Measurements from ENCODE around the gene BRCA1. TPM values are rescaled to one million over a fixed set of nuclear protein-coding genes. Genes with fewer than 3 reads are reported as not detected.

Gene BRCA1
- total RNA-seq, 6 experiments from 2014 or later: 3.1 to 6.7 (median 3.9) TPM

- H3K4me3 ChIP-seq: no peak overlapping the region
- intact Hi-C loops (cut with DNase I): no loop called here
- H3K9me3 ChIP-seq: no peaks in the 10 kb centered on the region
- WGBS (ENCODE audit: insufficient coverage, low coverage, low lambda C conversion rate, missing lambda C conversion rate): 89% methylated on average over 1 of the region's 2 CpGs
- H3K27me3 ChIP-seq: no peaks in the 10 kb centered on the region
- peaks cover 0 to 2% (median 0%) of the 10 kb centered on the region in 4 donors for H3K36me3 ChIP-seq
- TF ChIP-seq, protein P1, sequence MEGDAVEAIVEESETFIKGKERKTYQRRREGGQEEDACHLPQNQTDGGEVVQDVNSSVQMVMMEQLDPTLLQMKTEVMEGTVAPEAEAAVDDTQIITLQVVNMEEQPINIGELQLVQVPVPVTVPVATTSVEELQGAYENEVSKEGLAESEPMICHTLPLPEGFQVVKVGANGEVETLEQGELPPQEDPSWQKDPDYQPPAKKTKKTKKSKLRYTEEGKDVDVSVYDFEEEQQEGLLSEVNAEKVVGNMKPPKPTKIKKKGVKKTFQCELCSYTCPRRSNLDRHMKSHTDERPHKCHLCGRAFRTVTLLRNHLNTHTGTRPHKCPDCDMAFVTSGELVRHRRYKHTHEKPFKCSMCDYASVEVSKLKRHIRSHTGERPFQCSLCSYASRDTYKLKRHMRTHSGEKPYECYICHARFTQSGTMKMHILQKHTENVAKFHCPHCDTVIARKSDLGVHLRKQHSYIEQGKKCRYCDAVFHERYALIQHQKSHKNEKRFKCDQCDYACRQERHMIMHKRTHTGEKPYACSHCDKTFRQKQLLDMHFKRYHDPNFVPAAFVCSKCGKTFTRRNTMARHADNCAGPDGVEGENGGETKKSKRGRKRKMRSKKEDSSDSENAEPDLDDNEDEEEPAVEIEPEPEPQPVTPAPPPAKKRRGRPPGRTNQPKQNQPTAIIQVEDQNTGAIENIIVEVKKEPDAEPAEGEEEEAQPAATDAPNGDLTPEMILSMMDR (IDR thresholded peaks at IDR 0.05): no peak
- no peak for TF ChIP-seq POLR2A (IDR thresholded peaks at IDR 0.05)
- DNase-seq (no peak), ATAC-seq (no peak)
- peaks cover 0 to under 1% (median 0%) of the 10 kb centered on the region in 4 donors for H3K4me1 ChIP-seq
- H3K27ac ChIP-seq: no peak overlapping the region
These were observed 35.1 kb downstream of the BRCA1 start for GRCh38 chr17:43090022-43090421.

GRCh38 chr17:43085474-43085873 is 39.7 kb downstream of the BRCA1 start:
- DNase-seq (no peak), ATAC-seq (no peak)
- WGBS (ENCODE audit: insufficient coverage, low coverage, low lambda C conversion rate, missing lambda C conversion rate): 94% methylated on average over 2 of the region's 2 CpGs
- no peaks in the 10 kb centered on the region for H3K9me3 ChIP-seq
- H3K4me1 ChIP-seq: peaks cover 0 to 14% (median 0%) of the 10 kb centered on the region in 4 donors
- H3K27me3 ChIP-seq: no peaks in the 10 kb centered on the region
- peaks cover 0 to 2% (median 0%) of the 10 kb centered on the region in 4 donors for H3K36me3 ChIP-seq
- H3K27ac ChIP-seq: no peak overlapping the region
- TF ChIP-seq POLR2A (IDR thresholded peaks at IDR 0.05): no peak
- TF ChIP-seq, protein P1 (IDR thresholded peaks at IDR 0.05): no peak
- H3K4me3 ChIP-seq: no peak overlapping the region
- intact Hi-C loops (cut with DNase I): no loop called here

DNA sequence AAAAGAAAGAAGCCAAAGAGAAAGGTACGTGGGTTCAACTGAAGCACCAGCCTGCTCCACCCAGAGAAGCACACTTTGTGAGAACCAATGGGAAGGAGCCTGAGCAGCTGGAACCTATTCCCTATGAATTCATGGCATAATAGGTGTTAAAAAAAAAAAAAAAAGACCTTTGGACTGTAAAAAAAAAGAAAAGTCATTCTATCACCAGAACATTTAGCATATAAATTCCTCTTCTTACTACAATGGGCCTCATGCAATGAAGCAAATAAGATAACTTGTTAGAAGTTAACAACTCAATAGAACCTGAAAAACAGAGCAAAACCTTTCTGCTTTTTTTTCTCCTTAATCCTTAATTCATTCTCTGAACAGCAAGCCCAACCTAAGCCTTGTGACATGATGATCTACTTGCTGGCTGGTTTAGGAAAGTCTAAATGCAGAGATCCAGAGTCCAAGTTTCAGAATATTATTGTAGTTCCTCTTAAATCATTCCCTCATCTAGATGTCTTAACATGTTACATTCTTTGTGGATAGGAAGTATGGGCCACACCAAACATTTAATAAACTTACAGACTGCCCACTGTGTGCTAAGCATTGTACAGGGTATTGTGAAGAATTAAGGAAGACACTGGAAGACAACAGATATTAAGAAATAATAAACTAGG is 45.4 kb downstream of the BRCA1 start:
- Histone ChIP-seq H3K4me3 (no peak overlapping the region), H3K27me3 (no peaks in the 10 kb centered on the region), H3K27ac (no peak overlapping the region), H3K36me3 (no peaks in the 10 kb centered on the region), H3K4me1 (peaks cover 0 to 17% (median 0%) of the 10 kb centered on the region in 4 donors), H3K9me3 (no peaks in the 10 kb centered on the region)
- WGBS (ENCODE audit: insufficient coverage, low coverage, low lambda C conversion rate, missing lambda C conversion rate): 75% methylated on average over 1 of the region's 1 CpG
- TF ChIP-seq, protein P1 (IDR thresholded peaks at IDR 0.05): no peak
- TF ChIP-seq POLR2A (IDR thresholded peaks at IDR 0.05): no peak
- intact Hi-C loops (cut with DNase I): no loop called here
- DNase-seq (no peak), ATAC-seq (no peak)

- DNase-seq: no peak
- Histone ChIP-seq H3K27ac (no peak overlapping the region), H3K36me3 (no peaks in the 10 kb centered on the region), H3K9me3 (no peaks in the 10 kb centered on the region), H3K27me3 (no peaks in the 10 kb centered on the region), H3K4me1 (peaks cover 0 to 15% (median 2%) of the 10 kb centered on the region in 4 donors), H3K4me3 (no peak overlapping the region)
- TF ChIP-seq, protein P1 (IDR thresholded peaks at IDR 0.05): no peak
- no peak for TF ChIP-seq POLR2A (IDR thresholded peaks at IDR 0.05)
- ATAC-seq: no peak
- intact Hi-C loops (cut with DNase I): no loop called here
- WGBS (ENCODE audit: insufficient coverage, low coverage, low lambda C conversion rate, missing lambda C conversion rate): 96% methylated on average over 4 of the region's 4 CpGs
These were observed 50.3 kb downstream of the BRCA1 start for GRCh38 chr17:43074869-43075268.

All from right lobe of liver (tissue), 6 donors.